Transverse colon (tissue), 4 donors: Measurements from ENCODE around the gene EPB41L1.

Source experiments
- EP300 ChIP-seq: sonication (generic); formaldehyde crosslinking; IDR thresholded peaks from one replicate; pipeline ENCODE4 v1.6.1; 2017; ENCODE audit warnings: antibody characterized with exemption, low read depth
- POLR2AphosphoS5 ChIP-seq, 3 donors: sonication (generic); formaldehyde crosslinking; IDR thresholded peaks; one replicate each; pipeline ENCODE4 v1.6.1; 2016; ENCODE audit warnings: antibody characterized with exemption in 3 of 3
- TF ChIP-seq, protein P1 (sequence below), 5 experiments: fragments of 200-600 bp in 3 of 5; fragments of 450-650 bp in 2 of 5; sonication (generic) in 3 of 5; IDR thresholded peaks; 1 replicate in 2 of 5; 2 replicates in 3 of 5; pipeline ENCODE4 v1.5.1; 2016 to 2017; ENCODE audit warnings: antibody characterized with exemption in 5 of 5, inconsistent platforms in 3 of 5, mild to moderate bottlenecking in 2 of 5, moderate library complexity in 1 of 5

DNA sequence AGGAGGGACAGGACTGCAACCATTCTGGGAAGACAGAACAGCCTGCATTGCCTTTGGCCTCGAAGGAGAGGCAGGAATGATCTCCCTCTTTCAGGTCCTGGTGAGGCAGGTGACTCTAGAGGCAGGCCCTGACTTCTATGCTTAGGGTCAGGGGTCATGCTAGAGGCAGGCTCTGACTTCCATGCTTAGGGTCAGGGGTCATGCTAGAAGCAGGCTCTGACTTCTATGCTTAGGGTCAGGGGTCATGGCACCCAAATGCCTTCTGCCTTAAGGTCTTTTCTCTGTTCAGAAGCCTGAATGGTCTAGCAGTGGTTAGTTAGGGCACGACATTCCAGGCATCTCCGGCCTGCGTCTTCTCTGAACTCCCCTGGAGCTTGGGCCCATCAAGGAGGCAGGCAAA, 46.7 kb downstream of the EPB41L1 start:
- TF ChIP-seq, protein P1, sequence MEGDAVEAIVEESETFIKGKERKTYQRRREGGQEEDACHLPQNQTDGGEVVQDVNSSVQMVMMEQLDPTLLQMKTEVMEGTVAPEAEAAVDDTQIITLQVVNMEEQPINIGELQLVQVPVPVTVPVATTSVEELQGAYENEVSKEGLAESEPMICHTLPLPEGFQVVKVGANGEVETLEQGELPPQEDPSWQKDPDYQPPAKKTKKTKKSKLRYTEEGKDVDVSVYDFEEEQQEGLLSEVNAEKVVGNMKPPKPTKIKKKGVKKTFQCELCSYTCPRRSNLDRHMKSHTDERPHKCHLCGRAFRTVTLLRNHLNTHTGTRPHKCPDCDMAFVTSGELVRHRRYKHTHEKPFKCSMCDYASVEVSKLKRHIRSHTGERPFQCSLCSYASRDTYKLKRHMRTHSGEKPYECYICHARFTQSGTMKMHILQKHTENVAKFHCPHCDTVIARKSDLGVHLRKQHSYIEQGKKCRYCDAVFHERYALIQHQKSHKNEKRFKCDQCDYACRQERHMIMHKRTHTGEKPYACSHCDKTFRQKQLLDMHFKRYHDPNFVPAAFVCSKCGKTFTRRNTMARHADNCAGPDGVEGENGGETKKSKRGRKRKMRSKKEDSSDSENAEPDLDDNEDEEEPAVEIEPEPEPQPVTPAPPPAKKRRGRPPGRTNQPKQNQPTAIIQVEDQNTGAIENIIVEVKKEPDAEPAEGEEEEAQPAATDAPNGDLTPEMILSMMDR (IDR thresholded peaks at IDR 0.05) = no peak
- no peak for TF ChIP-seq EP300
- TF ChIP-seq POLR2AphosphoS5 (IDR thresholded peaks at IDR 0.05) = no peak
